GM21515 (cell line): ENCODE data around the gene TAF4.
"Not testable (repeated sequence)": the region's sequence is repeated elsewhere in the genome, so short reads cannot be mapped to it uniquely, and the experiment has no call there.

ENCODE experiments used
- ATAC-seq: cut with Tn5 transposase; IDR thresholded peaks from one replicate; pipeline ENCODE4 v1.9.1; 2021; ENCODE audit not compliant: unreplicated experiment

Gene TAF4

DNA sequence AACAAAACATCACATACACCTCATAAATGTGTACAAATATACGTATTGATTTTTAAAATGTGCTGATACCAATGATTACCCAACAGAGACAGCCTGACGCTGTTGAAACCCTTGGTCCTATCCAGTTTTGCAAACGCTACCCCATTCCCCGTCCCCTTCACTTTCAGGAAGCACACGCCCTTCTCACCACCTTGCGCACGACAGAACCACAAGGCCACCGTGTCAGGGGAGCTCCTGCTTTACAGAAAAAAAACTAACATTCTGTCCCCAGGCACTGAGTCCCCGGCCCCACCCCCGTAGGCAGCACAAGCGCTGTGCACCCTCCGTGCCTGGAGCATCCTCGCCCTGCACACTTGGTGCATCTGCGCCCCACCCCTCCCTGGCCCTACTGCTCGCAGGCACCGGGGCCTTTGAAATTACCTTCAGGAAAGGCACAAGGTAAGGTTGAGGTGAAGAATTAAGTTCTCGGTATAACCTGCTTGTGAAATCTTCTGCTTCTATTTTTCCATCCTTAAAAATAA lies 58.5 kb downstream of the TAF4 start:
- no peak for ATAC-seq

GRCh38 chr20:62006482-62006881 lies 59.2 kb downstream of the TAF4 start:
- ATAC-seq: no peak

DNA sequence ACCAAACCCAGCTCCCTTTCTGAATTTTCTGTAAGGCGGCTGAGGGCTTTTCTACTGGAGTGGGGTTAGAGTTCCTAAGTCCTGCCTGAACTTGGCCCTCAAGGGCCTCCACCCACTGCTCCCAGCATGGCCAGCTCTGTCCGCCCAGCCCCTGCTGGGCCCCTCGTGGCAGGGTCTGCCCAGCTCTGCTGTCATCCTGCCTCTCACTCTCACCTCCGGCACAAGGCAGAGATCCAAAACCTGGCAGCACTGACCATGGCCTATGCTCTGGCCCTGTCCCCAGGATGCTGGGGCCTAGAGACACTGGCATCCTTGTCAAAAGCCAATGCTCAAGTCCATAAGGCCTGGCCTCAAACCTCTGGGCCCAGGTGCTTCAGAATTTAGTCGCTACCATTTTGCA lies 61.1 kb downstream of the TAF4 start:
- ATAC-seq: no peak

- ATAC-seq: no peak
Observed at GRCh38 chr20:62003567-62004405, 61.9 kb downstream of the TAF4 start.

- no peak for ATAC-seq
Observed at GRCh38 chr20:62002882-62003480, 62.7 kb downstream of the TAF4 start.

- no peak for ATAC-seq
Observed at GRCh38 chr20:62001178-62001715, 64.4 kb downstream of the TAF4 start.

DNA sequence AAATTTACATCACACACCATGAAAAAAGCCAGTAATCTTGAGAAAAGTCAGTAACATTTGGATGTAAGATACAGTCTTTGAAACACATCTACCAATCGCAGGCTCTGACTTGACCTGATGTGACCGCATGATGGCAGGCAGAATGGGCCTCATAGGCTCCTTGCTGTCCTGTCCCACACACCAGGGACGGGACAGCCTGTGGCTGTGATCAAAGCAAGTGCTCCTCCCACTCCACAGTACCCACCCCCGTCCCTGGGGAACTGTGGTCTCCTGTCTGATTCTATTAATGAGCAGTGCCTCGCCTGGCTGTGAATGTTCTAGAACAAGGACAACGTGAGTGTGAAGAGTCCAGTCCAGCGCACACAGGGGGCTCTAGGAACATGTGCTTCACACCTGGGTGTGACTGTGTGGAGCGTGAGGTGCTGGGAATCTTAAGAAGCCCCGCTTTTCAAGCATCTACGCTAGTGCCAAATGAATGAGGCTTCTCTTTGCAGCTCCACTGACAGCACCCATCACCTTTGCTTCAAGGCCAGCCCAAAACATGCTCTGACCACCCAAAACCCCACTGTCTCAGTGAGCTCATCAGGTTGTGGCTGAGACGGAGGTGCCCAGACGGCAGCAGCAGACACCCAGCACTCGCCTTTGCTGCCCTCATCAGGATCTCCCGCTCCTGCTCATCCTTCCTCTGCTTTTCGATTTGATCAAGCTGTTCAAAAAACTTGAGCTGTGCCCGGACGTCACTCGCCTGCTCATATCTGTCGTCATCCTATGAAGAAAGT lies 67.1 kb downstream of the TAF4 start:
- ATAC-seq: no peak

DNA sequence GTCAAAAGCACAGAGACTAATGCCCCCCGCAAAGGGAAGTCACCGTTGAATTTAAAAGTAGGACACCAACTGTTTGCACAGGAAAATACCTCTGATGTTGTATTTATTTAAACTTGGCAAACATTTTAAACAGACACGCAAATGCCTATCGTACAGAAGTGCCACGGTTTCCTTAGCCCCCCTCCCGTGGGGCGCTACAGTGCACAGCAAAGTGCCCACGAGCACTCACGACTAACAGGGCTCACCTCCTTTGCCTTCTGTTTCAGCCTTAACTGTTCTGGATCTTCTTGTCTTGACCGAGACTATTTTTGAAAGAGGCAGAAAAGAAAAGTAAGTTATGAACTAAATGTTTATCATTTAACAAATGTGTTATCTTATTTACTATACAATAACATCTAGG lies 67.8 kb downstream of the TAF4 start:
- no peak for ATAC-seq

DNA sequence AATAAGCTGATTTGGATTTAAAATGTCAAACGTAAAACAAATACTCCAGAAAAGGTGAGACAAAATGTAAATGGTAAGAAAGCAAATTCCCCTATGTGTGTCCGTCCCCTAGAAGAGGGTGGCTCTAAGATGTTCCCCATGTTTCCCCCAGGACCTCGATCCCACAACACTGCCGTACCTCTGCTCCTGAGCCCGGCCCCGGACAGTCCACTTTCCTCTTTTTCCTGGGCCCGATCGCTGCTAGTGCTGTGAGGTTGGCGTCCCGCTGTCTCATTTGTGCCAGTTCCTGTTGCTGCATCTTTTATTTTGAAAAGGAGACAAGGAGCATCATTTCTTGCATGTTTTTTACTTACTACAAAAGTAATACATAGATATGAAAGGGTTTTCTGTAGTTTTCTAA lies 68.3 kb downstream of the TAF4 start:
- ATAC-seq: no peak

GRCh38 chr20:61994546-61994945 lies 71.1 kb downstream of the TAF4 start:
- ATAC-seq: no peak

DNA sequence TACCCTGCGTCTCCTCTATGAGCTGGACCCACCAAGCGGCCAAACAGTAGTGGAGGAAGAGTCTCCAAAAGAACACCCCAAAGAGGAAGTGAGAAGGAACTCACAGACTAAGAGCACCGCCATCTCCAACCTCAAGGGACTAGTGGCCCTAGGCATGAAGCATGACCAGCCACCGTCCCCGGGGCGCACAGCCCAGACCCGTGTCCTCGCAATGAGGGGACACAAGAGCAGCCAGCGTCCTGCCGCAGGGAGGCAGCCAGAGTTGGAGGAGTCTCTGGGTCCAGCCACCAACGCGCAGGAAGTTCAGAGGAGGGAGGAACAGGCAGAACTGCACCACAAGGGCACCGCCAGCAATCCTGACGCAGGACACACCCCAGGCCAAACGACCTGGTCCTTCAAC lies 72.6 kb downstream of the TAF4 start:
- ATAC-seq: no peak

DNA sequence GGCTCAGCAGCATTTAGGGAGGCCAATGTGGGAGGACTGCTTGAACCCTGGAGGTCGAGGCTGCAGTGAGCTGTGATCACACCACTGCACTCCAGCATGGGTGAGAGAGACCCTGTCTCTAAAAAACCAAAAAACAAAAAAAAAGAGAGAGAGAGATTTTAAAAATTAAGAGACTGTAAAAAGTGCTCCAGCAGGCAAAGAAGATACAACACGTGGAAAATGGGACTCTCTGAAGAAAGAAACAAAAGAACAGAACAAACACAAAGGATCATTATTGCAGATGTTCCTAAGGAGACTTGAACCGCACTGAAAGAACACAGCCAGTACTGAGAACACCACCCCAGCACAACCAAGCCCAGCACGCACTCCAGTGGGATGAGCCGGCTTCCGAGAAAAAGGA lies 74.2 kb downstream of the TAF4 start:
- no peak for ATAC-seq

DNA sequence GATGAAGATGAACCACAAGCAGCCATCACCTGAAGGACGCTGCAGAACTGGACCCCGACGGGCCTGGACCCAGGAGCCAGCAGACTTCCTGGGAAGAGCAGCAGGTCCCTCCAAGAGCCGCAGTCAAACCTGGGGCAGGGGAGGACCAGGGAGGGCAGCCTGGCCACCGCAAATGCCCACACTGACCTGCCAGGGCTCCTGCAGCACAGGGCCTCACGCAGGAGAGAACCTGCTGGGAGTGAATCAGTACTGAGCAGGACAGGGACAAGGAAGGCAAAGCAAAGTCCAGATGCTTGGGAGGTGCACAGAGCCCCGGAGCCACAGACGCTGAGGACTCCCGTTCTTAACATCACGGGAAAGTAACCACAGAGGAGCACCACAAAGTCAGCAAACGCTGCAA lies 75.2 kb downstream of the TAF4 start:
- no peak for ATAC-seq

DNA sequence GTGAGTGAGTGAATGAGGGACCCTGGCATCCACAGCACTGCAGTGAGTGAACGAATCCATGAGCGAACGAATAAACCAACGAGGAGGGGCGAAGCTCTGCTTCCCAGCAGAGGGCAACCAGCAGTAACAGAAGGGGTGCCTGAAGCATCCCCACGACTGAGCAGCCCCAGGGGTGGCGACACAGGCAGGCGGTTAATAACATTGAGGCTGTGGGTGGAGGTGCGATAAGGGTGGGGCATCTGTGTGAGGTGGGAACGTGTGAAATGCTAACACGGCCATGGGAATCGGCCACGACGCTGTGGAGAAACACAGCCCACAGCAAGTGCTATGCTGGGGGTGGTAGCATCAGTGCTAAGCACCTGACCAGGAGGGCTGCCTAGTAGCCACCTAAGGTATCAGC lies 75.9 kb downstream of the TAF4 start:
- no peak for ATAC-seq

GRCh38 chr20:61988665-61989064 lies 77.0 kb downstream of the TAF4 start:
- no peak for ATAC-seq

- no peak for ATAC-seq
Observed at GRCh38 chr20:61986762-61987321, 78.8 kb downstream of the TAF4 start.

DNA sequence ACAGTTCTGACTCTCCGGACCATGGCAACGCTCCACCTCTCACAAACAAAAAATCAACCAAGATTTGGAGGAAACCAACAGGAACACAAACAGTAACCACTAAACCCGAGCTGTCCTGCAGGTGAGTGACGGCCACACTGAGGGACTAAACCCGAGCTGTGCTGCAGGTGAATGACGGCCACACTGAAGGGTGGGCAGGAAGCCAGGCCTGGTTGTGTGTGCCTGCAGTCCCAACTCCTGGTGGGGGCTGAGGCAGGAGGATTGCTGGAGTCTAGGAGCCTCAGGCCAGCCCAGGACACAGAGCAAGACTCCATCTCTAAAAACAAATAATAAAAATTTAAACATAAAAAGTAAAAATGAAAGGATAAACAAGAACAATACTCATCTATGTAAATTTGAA lies 80.6 kb downstream of the TAF4 start:
- ATAC-seq: no peak

GRCh38 chr20:61984431-61984830 lies 81.2 kb downstream of the TAF4 start:
- not testable (repeated sequence) for ATAC-seq

GRCh38 chr20:61983965-61984364 lies 81.7 kb downstream of the TAF4 start:
- no peak for ATAC-seq

DNA sequence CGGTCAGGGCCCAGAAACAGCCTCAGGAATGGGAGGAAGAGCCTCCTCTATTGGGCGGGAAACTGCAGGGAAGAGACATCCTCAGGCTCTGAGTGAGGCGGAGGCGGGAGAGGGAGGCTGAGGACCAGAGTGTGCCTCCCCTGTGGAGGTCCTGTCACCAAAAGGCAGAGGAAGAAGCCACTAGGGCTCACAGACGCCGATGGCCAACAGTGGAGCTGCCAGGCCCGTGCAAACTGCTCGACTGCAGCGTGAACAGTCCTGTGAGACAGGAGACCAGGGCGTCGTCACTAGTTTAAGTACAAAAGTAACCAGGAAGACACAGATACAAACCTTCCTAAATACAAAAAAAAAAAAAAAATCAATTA lies 82.7 kb downstream of the TAF4 start:
- ATAC-seq: no peak
